ENCODE results near the gene CCDC190. TPM values are rescaled to one million over a fixed set of nuclear protein-coding genes. Genes with fewer than 3 reads are reported as not detected.

Gene CCDC190
- total and polyA plus RNA-seq, 4 donors = 2.4 to 4.7 (median 2.8) TPM

DNA sequence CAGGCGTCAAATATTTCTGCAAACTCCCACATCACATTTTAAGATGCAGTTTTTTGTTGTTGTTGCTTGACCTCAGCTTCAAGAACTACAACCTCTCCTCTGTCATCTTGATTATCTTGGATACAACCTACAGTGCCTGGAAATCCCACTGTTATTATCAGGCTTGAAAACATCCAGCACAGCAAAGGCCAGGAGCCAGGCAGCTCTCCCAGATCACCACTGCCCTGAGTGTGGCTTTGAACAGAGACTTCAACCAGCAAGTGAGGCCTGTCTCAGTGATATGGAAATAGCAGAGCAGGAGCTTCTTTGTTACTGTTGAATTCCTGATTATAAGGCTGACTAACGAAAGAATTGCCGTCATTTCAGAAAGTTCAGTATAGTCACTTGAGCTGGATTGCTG, 28.5 kb downstream of the CCDC190 start:
- TF ChIP-seq, protein P1, sequence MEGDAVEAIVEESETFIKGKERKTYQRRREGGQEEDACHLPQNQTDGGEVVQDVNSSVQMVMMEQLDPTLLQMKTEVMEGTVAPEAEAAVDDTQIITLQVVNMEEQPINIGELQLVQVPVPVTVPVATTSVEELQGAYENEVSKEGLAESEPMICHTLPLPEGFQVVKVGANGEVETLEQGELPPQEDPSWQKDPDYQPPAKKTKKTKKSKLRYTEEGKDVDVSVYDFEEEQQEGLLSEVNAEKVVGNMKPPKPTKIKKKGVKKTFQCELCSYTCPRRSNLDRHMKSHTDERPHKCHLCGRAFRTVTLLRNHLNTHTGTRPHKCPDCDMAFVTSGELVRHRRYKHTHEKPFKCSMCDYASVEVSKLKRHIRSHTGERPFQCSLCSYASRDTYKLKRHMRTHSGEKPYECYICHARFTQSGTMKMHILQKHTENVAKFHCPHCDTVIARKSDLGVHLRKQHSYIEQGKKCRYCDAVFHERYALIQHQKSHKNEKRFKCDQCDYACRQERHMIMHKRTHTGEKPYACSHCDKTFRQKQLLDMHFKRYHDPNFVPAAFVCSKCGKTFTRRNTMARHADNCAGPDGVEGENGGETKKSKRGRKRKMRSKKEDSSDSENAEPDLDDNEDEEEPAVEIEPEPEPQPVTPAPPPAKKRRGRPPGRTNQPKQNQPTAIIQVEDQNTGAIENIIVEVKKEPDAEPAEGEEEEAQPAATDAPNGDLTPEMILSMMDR (IDR thresholded peaks at IDR 0.05; ENCODE audit: control extremely low read depth, extremely low read depth) = no peak
- no peaks in the 10 kb centered on the region for H3K9me3 ChIP-seq (ENCODE audit: control insufficient read depth in 4 of 4, insufficient read depth in 3 of 4, low read length in 3 of 4)
- peaks cover 0 to 2% (median 0%) of the 10 kb centered on the region in 3 donors for H3K27me3 ChIP-seq (ENCODE audit: control insufficient read depth in 3 of 3, insufficient read depth in 3 of 3, low read length in 2 of 3)
- 60 to 86% methylated on average over 3 of the region's 3 CpGs for WGBS, 2 donors
- H3K9ac ChIP-seq (ENCODE audit: insufficient read depth in 1 of 2, low read length in 2 of 2) = no peak overlapping the region
- no peak for ATAC-seq (ENCODE audit: insufficient read depth, low FRiP score)
- no peaks in the 10 kb centered on the region for H3K4me1 ChIP-seq (ENCODE audit: control insufficient read depth in 5 of 5, insufficient read depth in 5 of 5, low read length in 5 of 5)
- H3K36me3 ChIP-seq (ENCODE audit: control insufficient read depth in 4 of 4, insufficient read depth in 4 of 4, low read length in 4 of 4) = no peaks in the 10 kb centered on the region
- H3K4me3 ChIP-seq = no peak overlapping the region
- no peak overlapping the region for H3K27ac ChIP-seq (ENCODE audit: low read depth in 1 of 2, low read length in 1 of 2)
- DNase-seq = no peak

- H3K9me3 ChIP-seq (ENCODE audit: control insufficient read depth in 4 of 4, insufficient read depth in 3 of 4, low read length in 3 of 4) = peaks cover 0 to 3% (median 0%) of the 10 kb centered on the region in 4 donors
- H3K27me3 ChIP-seq (ENCODE audit: control insufficient read depth in 3 of 3, insufficient read depth in 3 of 3, low read length in 2 of 3) = peaks cover 0 to 2% (median 0%) of the 10 kb centered on the region in 3 donors
- DNase-seq (no peak), ATAC-seq (ENCODE audit: insufficient read depth, low FRiP score) (no peak)
- no peaks in the 10 kb centered on the region for H3K4me1 ChIP-seq (ENCODE audit: control insufficient read depth in 5 of 5, insufficient read depth in 5 of 5, low read length in 5 of 5)
- 92 to 96% methylated on average over 1 of the region's 1 CpG for WGBS, 2 donors
- H3K9ac ChIP-seq (ENCODE audit: insufficient read depth in 1 of 2, low read length in 2 of 2) = no peak overlapping the region
- TF ChIP-seq, protein P1 (IDR thresholded peaks at IDR 0.05; ENCODE audit: control extremely low read depth, extremely low read depth) = no peak
- no peak overlapping the region for H3K4me3 ChIP-seq
- H3K27ac ChIP-seq (ENCODE audit: low read depth in 1 of 2, low read length in 1 of 2) = no peak overlapping the region
- H3K36me3 ChIP-seq (ENCODE audit: control insufficient read depth in 4 of 4, insufficient read depth in 4 of 4, low read length in 4 of 4) = no peaks in the 10 kb centered on the region
Observed at GRCh38 chr1:162829268-162829667, 31.7 kb downstream of the CCDC190 start.

- H3K4me1 ChIP-seq (ENCODE audit: control insufficient read depth in 5 of 5, insufficient read depth in 5 of 5, low read length in 5 of 5) = peaks cover 0 to 10% (median 4%) of the 10 kb centered on the region in 5 donors
- peaks cover 0 to 3% (median 0%) of the 10 kb centered on the region in 4 donors for H3K9me3 ChIP-seq (ENCODE audit: control insufficient read depth in 4 of 4, insufficient read depth in 3 of 4, low read length in 3 of 4)
- peaks cover 0 to 28% (median 27%) of the 10 kb centered on the region in 3 donors for H3K27me3 ChIP-seq (ENCODE audit: control insufficient read depth in 3 of 3, insufficient read depth in 3 of 3, low read length in 2 of 3)
- ATAC-seq (ENCODE audit: insufficient read depth, low FRiP score) (no peak), DNase-seq (no peak)
- 64 to 75% methylated on average over 2 of the region's 2 CpGs for WGBS, 2 donors
- TF ChIP-seq, protein P1 (IDR thresholded peaks at IDR 0.05; ENCODE audit: control extremely low read depth, extremely low read depth) = no peak
- no peak overlapping the region for H3K4me3 ChIP-seq
- H3K9ac ChIP-seq (ENCODE audit: insufficient read depth in 1 of 2, low read length in 2 of 2) = no peak overlapping the region
- no peaks in the 10 kb centered on the region for H3K36me3 ChIP-seq (ENCODE audit: control insufficient read depth in 4 of 4, insufficient read depth in 4 of 4, low read length in 4 of 4)
- no peak overlapping the region for H3K27ac ChIP-seq (ENCODE audit: low read depth in 1 of 2, low read length in 1 of 2)
Observed at GRCh38 chr1:162823771-162824525, 37.0 kb downstream of the CCDC190 start.

All from lung (tissue), 12 donors.